Progenitor cell of endocrine pancreas (in vitro differentiated cells): Measurements from ENCODE around the gene ASPG. TPM values are rescaled to one million over a fixed set of nuclear protein-coding genes. Genes with fewer than 3 reads are reported as not detected.

Source experiments
- DNase-seq: peaks from one replicate; pipeline ENCODE4 v3.0.0; 2021; ENCODE audit warnings: low spot score; ENCODE audit not compliant: unreplicated experiment
- H3K27ac Mint-ChIP-seq: 2 replicates; pipeline ENCODE4 v1.8.0; 2021; ENCODE audit warnings: mild to moderate bottlenecking, moderate library complexity, mixed read lengths
- H3K27me3 Mint-ChIP-seq: 2 replicates; pipeline ENCODE4 v1.8.0; 2021; ENCODE audit warnings: mixed read lengths
- H3K36me3 Mint-ChIP-seq: 2 replicates; pipeline ENCODE4 v1.8.0; 2022; ENCODE audit warnings: mixed read lengths; ENCODE audit not compliant: insufficient read depth
- H3K4me1 Mint-ChIP-seq: 2 replicates; pipeline ENCODE4 v1.8.0; 2021; ENCODE audit warnings: low read depth, mixed read lengths
- H3K4me3 Mint-ChIP-seq: 2 replicates; pipeline ENCODE4 v1.8.0; 2021; ENCODE audit warnings: low read depth, mild to moderate bottlenecking, moderate library complexity, mixed read lengths
- H3K9me3 Mint-ChIP-seq: 2 replicates; pipeline ENCODE4 v1.8.0; 2021; ENCODE audit warnings: low read depth, mixed read lengths
- CTCF ChIP-seq: fragments of 200-600 bp; sonication (generic); IDR thresholded peaks from one replicate; pipeline ENCODE4 v1.5.0; 2021; ENCODE audit warnings: antibody characterized with exemption, mild to moderate bottlenecking; ENCODE audit not compliant: unreplicated experiment
- total RNA-seq: library from RNA; stranded (reverse); gene quantifications from 2 replicates; pipeline ENCODE4 v1.2.1, GENCODE V29; 2021

ASPG gene
- total RNA-seq, 1 donor from 2014 or later, result not detected

GRCh38 chr14:104049576-104050240 lies 35.8 kb upstream of the ASPG start:
- DNase-seq, result no peak
- Mint-ChIP-seq H3K27me3 (peaks cover 12% of the 10 kb centered on the region), H3K4me1 (no peaks in the 10 kb centered on the region), H3K27ac (peak overlapping the region; percentile 37), H3K9me3 (no peaks in the 10 kb centered on the region), H3K4me3 (no peak overlapping the region), H3K36me3 (no peaks in the 10 kb centered on the region)
- TF ChIP-seq CTCF, result no peak

- no peak overlapping the region for H3K27ac Mint-ChIP-seq
- H3K27me3 Mint-ChIP-seq, result peaks cover 19% of the 10 kb centered on the region
- H3K4me3 Mint-ChIP-seq, result no peak overlapping the region
- no peak for DNase-seq
- no peak for TF ChIP-seq CTCF
- H3K9me3 Mint-ChIP-seq, result no peaks in the 10 kb centered on the region
- H3K36me3 Mint-ChIP-seq, result no peaks in the 10 kb centered on the region
- no peaks in the 10 kb centered on the region for H3K4me1 Mint-ChIP-seq
Measured at GRCh38 chr14:104051092-104051813, 34.2 kb upstream of the ASPG start.

- DNase-seq, result no peak
- Mint-ChIP-seq H3K27me3 (peaks cover 38% of the 10 kb centered on the region), H3K27ac (no peak overlapping the region), H3K4me1 (no peaks in the 10 kb centered on the region), H3K9me3 (no peaks in the 10 kb centered on the region), H3K4me3 (no peak overlapping the region), H3K36me3 (no peaks in the 10 kb centered on the region)
- no peak for TF ChIP-seq CTCF
Measured at GRCh38 chr14:104054222-104054905, 31.1 kb upstream of the ASPG start.

- DNase-seq, result no peak
Measured at GRCh38 chr14:104062281-104062680, 23.2 kb upstream of the ASPG start.

More at GRCh38 chr14:104062281-104062680, 23.2 kb upstream of the ASPG start:
- H3K27ac Mint-ChIP-seq, result no peak overlapping the region
- no peaks in the 10 kb centered on the region for H3K4me1 Mint-ChIP-seq
- TF ChIP-seq CTCF, result no peak
- peaks cover 29% of the 10 kb centered on the region for H3K27me3 Mint-ChIP-seq
- no peaks in the 10 kb centered on the region for H3K36me3 Mint-ChIP-seq
- H3K4me3 Mint-ChIP-seq, result no peak overlapping the region
- H3K9me3 Mint-ChIP-seq, result peaks cover 10% of the 10 kb centered on the region
